Type B pancreatic cell (in vitro differentiated cells): Measurements from ENCODE around the gene MYEOV. TPM values are rescaled to one million over a fixed set of nuclear protein-coding genes. Genes with fewer than 3 reads are reported as not detected.
A peak's percentile ranks its signal among the peaks of the same experiment; 100 is the strongest.

Source experiments
- DNase-seq: peaks from one replicate; pipeline ENCODE4 v3.0.0; 2021; ENCODE audit warnings: mixed read lengths; ENCODE audit not compliant: unreplicated experiment; ENCODE audit errors: extremely low spot score
- H3K27ac Mint-ChIP-seq: 2 replicates; pipeline ENCODE4 v1.8.0; 2021; ENCODE audit warnings: mild to moderate bottlenecking, mixed read lengths
- H3K27me3 Mint-ChIP-seq: 2 replicates; pipeline ENCODE4 v1.8.0; 2021; ENCODE audit warnings: mixed read lengths
- H3K36me3 Mint-ChIP-seq: 2 replicates; pipeline ENCODE4 v1.8.0; 2021; ENCODE audit warnings: mixed read lengths
- H3K4me1 Mint-ChIP-seq: one replicate; pipeline ENCODE4 v1.8.0; 2021; ENCODE audit warnings: mixed read lengths; ENCODE audit not compliant: unreplicated experiment
- H3K4me3 Mint-ChIP-seq: 2 replicates; pipeline ENCODE4 v1.8.0; 2021; ENCODE audit warnings: mild to moderate bottlenecking, mixed read lengths
- H3K9me3 Mint-ChIP-seq: 2 replicates; pipeline ENCODE4 v1.8.0; 2021; ENCODE audit warnings: mixed read lengths
- CTCF ChIP-seq: fragments of 200-600 bp; sonication (generic); conservative IDR thresholded peaks from 2 replicates; pipeline ENCODE4 v1.5.0; 2021; ENCODE audit warnings: antibody characterized with exemption, mild to moderate bottlenecking
- total RNA-seq: library from RNA; stranded (reverse); gene quantifications from 2 replicates; pipeline ENCODE4 v1.2.1, GENCODE V29; 2021; ENCODE audit warnings: low replicate concordance

Gene MYEOV
- total RNA-seq, 1 donor from 2014 or later, result 4.1 TPM

GRCh38 chr11:69257134-69257533 lies 36.8 kb upstream of the MYEOV start:
- Mint-ChIP-seq H3K36me3 (no peaks in the 10 kb centered on the region), H3K4me3 (no peak overlapping the region), H3K27me3 (peaks cover 13% of the 10 kb centered on the region), H3K27ac (no peak overlapping the region), H3K9me3 (peaks cover 4% of the 10 kb centered on the region), H3K4me1 (peaks cover 11% of the 10 kb centered on the region)
- no peak for TF ChIP-seq CTCF
- DNase-seq, result no peak

GRCh38 chr11:69257838-69258658 lies 35.9 kb upstream of the MYEOV start:
- TF ChIP-seq CTCF, result no peak
- H3K9me3 Mint-ChIP-seq, result peaks cover 4% of the 10 kb centered on the region
- H3K27me3 Mint-ChIP-seq, result peaks cover 9% of the 10 kb centered on the region
- H3K4me3 Mint-ChIP-seq, result no peak overlapping the region
- no peak for DNase-seq
- no peak overlapping the region for H3K27ac Mint-ChIP-seq
- no peaks in the 10 kb centered on the region for H3K36me3 Mint-ChIP-seq
- H3K4me1 Mint-ChIP-seq, result peaks cover 11% of the 10 kb centered on the region

GRCh38 chr11:69259096-69259495 lies 34.9 kb upstream of the MYEOV start:
- H3K9me3 Mint-ChIP-seq, result peaks cover 4% of the 10 kb centered on the region
- H3K36me3 Mint-ChIP-seq, result no peaks in the 10 kb centered on the region
- H3K4me1 Mint-ChIP-seq, result peaks cover 19% of the 10 kb centered on the region
- peak overlapping the region; percentile 89 for H3K27ac Mint-ChIP-seq
- peaks cover 9% of the 10 kb centered on the region for H3K27me3 Mint-ChIP-seq
- no peak for DNase-seq
- peak overlapping the region; percentile 21 for H3K4me3 Mint-ChIP-seq
- no peak for TF ChIP-seq CTCF

- DNase-seq, result no peak
- H3K27me3 Mint-ChIP-seq, result peaks cover 6% of the 10 kb centered on the region
- no peak for TF ChIP-seq CTCF
- peak overlapping the region; percentile 23 for H3K4me3 Mint-ChIP-seq
- peak overlapping the region; percentile 89 for H3K27ac Mint-ChIP-seq
- H3K36me3 Mint-ChIP-seq, result no peaks in the 10 kb centered on the region
- H3K4me1 Mint-ChIP-seq, result peaks cover 19% of the 10 kb centered on the region
- peaks cover 4% of the 10 kb centered on the region for H3K9me3 Mint-ChIP-seq
Measured at GRCh38 chr11:69260622-69261021, 33.3 kb upstream of the MYEOV start.

GRCh38 chr11:69261116-69261515 lies 32.8 kb upstream of the MYEOV start:
- Mint-ChIP-seq H3K9me3 (peaks cover 4% of the 10 kb centered on the region), H3K27me3 (peaks cover 4% of the 10 kb centered on the region), H3K4me3 (peak overlapping the region; percentile 23), H3K36me3 (no peaks in the 10 kb centered on the region), H3K4me1 (peaks cover 19% of the 10 kb centered on the region), H3K27ac (peak overlapping the region; percentile 89)
- TF ChIP-seq CTCF, result no peak
- no peak for DNase-seq
